Gastroesophageal sphincter (tissue), 3 donors: ENCODE data around the gene RCC2.

Source experiments
- EP300 ChIP-seq: sonication (generic); formaldehyde crosslinking; IDR thresholded peaks from one replicate; pipeline ENCODE4 v1.6.1; 2017; ENCODE audit warnings: antibody characterized with exemption, mild to moderate bottlenecking
- POLR2A ChIP-seq, 2 donors: fragments of 450-650 bp; IDR thresholded peaks; one replicate each; pipeline ENCODE4 v1.6.1; 2017; ENCODE audit warnings: antibody characterized with exemption in 2 of 2, mild to moderate bottlenecking in 2 of 2, moderate library complexity in 1 of 2
- POLR2AphosphoS5 ChIP-seq: sonication (generic); formaldehyde crosslinking; IDR thresholded peaks from one replicate; pipeline ENCODE4 v1.6.1; 2017; ENCODE audit warnings: antibody characterized with exemption
- TF ChIP-seq, protein P1 (sequence below), 4 experiments: fragments of 200-600 bp in 2 of 4; fragments of 450-650 bp in 2 of 4; sonication (generic) in 1 of 4; IDR thresholded peaks; one replicate each; pipeline ENCODE4 v1.5.1; 2017 to 2019; ENCODE audit warnings: antibody characterized with exemption in 4 of 4, mild to moderate bottlenecking in 2 of 4, moderate library complexity in 2 of 4

- TF ChIP-seq POLR2A (IDR thresholded peaks at IDR 0.05) (no peak), POLR2AphosphoS5 (no peak), EP300 (no peak)
- TF ChIP-seq, protein P1, sequence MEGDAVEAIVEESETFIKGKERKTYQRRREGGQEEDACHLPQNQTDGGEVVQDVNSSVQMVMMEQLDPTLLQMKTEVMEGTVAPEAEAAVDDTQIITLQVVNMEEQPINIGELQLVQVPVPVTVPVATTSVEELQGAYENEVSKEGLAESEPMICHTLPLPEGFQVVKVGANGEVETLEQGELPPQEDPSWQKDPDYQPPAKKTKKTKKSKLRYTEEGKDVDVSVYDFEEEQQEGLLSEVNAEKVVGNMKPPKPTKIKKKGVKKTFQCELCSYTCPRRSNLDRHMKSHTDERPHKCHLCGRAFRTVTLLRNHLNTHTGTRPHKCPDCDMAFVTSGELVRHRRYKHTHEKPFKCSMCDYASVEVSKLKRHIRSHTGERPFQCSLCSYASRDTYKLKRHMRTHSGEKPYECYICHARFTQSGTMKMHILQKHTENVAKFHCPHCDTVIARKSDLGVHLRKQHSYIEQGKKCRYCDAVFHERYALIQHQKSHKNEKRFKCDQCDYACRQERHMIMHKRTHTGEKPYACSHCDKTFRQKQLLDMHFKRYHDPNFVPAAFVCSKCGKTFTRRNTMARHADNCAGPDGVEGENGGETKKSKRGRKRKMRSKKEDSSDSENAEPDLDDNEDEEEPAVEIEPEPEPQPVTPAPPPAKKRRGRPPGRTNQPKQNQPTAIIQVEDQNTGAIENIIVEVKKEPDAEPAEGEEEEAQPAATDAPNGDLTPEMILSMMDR (IDR thresholded peaks at IDR 0.05), result no peak
Measured at GRCh38 chr1:17359031-17359430, 80.4 kb downstream of the RCC2 start.
